ENCODE results near the gene NCDN.

Gene NCDN

DNA sequence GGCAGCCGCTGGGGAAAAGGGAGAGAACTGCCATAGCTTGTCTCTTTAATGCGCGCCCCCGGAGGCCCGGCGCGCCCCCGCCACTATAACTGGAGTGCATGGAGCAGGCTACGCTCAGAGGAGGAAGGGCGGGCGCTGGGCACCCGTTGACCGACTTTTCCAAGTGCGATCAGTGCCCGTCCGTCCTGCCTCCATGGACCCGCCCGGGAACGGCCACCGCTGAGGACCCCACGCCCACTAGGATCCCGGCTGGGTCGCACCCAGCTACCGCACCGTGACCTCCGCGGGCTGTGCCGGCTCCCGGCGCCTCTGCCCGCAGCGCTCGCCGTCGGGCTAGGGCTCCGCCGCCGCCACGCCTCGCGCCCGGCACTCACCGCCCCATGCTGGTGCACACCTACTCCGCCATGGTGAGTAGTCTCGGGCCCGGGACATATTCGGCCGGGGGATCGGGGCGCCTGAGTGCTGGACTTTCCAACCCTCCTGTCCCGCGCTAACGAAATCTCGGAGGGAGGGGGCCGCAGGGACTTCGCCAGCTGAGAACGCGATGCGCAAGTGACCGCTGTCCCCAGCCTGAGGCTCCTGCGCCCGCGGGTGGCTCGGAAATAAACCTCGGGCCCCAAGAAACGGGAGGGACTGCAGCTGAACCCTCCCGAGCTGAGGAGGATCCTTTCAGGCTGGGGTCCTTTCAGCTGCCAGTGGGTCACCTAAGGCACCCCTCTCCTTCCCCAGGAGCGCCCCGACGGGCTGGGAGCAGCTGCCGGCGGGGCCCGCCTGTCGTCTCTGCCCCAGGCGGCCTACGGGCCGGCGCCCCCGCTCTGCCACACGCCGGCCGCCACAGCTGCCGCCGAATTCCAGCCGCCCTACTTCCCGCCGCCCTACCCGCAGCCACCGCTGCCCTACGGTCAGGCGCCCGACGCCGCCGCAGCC, 15.9 kb downstream of the NCDN start, which contains the start of gene TFAP2E:
Gene TFAP2E, plus strand, starts transcription at position 117 of the 927 bp plus-strand sequence. Its CDS starts 264 bp downstream, at position 381.
- Histone ChIP-seq H4K20me1 (ENCODE audit: insufficient read depth, low read length) (no peaks in the 10 kb centered on the region), H3K4me1 (ENCODE audit: insufficient read depth, low read length) (peaks cover 32% of the 10 kb centered on the region), H3K4me2 (ENCODE audit: insufficient read depth, low read length) (no peak within 1 kb of the TSS), H2AFZ (ENCODE audit: low read depth, low read length) (no peak within 1 kb of the TSS), H3K9ac (ENCODE audit: low read depth, low read length) (no peak within 1 kb of the TSS), H3K27me3 (ENCODE audit: insufficient read depth, low read length, poor library complexity) (no peaks in the 10 kb centered on the region), H3K36me3 (ENCODE audit: insufficient read depth, low read length) (0 out of 2 replicates have a peak, but pooled peaks cover 3% of the 10 kb centered on the region), H3K9me3 (ENCODE audit: insufficient read depth, low read length, severe bottlenecking) (no peaks in the 10 kb centered on the region), H3K4me3 (ENCODE audit: low read depth in 1 of 2, low read length in 2 of 2) (no peak within 1 kb of the TSS), H3K27ac (ENCODE audit: low read length) (no peak within 1 kb of the TSS), H3K79me2 (ENCODE audit: insufficient read depth, low read length) (no peaks in the 10 kb centered on the region; the same call in 1 of the 2 replicates)
- DNase-seq (no peak), ATAC-seq (ENCODE audit: insufficient read depth, low read depth) (no peak)
- TF ChIP-seq EZH2 (IDR thresholded peaks at IDR 0.05; ENCODE audit: borderline replicate concordance, low read depth, low read length, severe bottlenecking) = no peak
- TF ChIP-seq, protein P1, sequence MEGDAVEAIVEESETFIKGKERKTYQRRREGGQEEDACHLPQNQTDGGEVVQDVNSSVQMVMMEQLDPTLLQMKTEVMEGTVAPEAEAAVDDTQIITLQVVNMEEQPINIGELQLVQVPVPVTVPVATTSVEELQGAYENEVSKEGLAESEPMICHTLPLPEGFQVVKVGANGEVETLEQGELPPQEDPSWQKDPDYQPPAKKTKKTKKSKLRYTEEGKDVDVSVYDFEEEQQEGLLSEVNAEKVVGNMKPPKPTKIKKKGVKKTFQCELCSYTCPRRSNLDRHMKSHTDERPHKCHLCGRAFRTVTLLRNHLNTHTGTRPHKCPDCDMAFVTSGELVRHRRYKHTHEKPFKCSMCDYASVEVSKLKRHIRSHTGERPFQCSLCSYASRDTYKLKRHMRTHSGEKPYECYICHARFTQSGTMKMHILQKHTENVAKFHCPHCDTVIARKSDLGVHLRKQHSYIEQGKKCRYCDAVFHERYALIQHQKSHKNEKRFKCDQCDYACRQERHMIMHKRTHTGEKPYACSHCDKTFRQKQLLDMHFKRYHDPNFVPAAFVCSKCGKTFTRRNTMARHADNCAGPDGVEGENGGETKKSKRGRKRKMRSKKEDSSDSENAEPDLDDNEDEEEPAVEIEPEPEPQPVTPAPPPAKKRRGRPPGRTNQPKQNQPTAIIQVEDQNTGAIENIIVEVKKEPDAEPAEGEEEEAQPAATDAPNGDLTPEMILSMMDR (IDR thresholded peaks at IDR 0.05; ENCODE audit: borderline replicate concordance, extremely low read depth, low read length, poor library complexity, severe bottlenecking) = no peak

DNA sequence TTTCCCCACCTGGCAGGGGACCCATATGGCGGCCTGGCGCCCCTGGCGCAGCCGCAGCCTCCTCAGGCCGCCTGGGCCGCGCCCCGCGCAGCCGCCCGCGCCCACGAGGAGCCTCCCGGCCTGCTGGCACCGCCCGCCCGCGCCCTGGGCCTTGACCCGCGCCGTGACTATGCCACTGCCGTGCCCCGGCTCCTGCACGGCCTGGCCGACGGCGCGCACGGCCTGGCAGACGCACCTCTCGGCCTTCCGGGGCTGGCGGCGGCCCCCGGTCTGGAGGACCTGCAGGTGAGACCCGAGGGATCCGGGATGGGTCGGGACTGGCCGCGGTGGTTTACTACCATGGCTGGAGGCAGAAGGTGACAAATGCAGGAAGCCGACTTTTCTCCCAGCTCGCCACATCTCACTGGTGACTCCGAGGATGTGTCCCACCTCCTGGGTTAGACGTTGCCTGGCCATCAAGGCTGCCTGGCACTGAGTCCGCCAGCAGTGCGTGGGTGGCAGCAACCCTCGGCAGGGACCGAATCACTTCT, 16.6 kb downstream of the NCDN start:
- Histone ChIP-seq H3K9me3 (ENCODE audit: insufficient read depth, low read length, severe bottlenecking) (no peaks in the 10 kb centered on the region), H2AFZ (ENCODE audit: low read depth, low read length) (no peak overlapping the region), H3K4me2 (ENCODE audit: insufficient read depth, low read length) (no peak overlapping the region), H3K4me1 (ENCODE audit: insufficient read depth, low read length) (peaks cover 34% of the 10 kb centered on the region), H4K20me1 (ENCODE audit: insufficient read depth, low read length) (no peaks in the 10 kb centered on the region), H3K4me3 (ENCODE audit: low read depth in 1 of 2, low read length in 2 of 2) (no peak overlapping the region), H3K36me3 (ENCODE audit: insufficient read depth, low read length) (0 out of 2 replicates have a peak, but pooled peaks cover 3% of the 10 kb centered on the region), H3K9ac (ENCODE audit: low read depth, low read length) (no peak overlapping the region), H3K27me3 (ENCODE audit: insufficient read depth, low read length, poor library complexity) (no peaks in the 10 kb centered on the region), H3K27ac (ENCODE audit: low read length) (no peak overlapping the region), H3K79me2 (ENCODE audit: insufficient read depth, low read length) (no peaks in the 10 kb centered on the region; the same call in 1 of the 2 replicates)
- ATAC-seq (ENCODE audit: insufficient read depth, low read depth) (no peak), DNase-seq (no peak)
- TF ChIP-seq, protein P1 (IDR thresholded peaks at IDR 0.05; ENCODE audit: borderline replicate concordance, extremely low read depth, low read length, poor library complexity, severe bottlenecking) = no peak
- no peak for TF ChIP-seq EZH2 (IDR thresholded peaks at IDR 0.05; ENCODE audit: borderline replicate concordance, low read depth, low read length, severe bottlenecking)

DNA sequence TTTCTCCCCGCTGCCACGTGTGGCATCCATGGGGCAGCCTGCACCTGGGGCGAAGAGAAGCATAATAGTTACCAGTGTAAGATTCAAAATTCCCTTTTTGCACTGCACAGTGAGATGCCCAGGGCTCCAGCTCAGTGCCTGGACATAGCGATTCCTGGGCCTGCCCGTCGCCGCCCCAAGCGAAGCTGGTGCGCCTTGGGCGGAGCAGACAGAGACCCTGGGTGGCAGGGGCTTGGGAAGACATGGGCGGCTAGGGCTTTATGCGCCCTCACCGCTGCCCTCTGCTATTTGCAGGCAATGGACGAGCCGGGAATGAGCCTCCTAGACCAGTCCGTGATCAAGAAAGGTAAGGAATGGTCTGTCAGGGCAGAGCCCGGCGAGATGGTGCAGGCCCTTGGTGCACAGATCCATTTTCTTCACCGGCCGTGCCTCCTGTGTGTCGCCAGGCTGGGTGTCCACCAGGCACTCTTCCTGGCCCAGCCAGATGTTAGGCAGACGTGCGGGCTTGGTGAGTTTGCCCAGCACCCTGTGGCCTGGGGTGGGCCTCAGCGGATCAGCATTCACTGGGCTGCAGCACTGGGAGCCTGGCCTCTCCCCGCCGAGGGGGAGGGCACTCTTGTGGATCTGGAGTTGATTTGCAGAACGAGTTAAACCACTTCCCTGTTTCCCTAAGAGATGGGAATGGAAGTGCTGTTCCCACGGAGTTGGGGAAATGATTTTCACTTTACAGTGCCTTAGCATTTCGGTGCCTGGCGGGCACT, 17.2 kb downstream of the NCDN start:
- DNase-seq = no peak
- Histone ChIP-seq H3K36me3 (ENCODE audit: insufficient read depth, low read length) (0 out of 2 replicates have a peak, but pooled peaks cover 3% of the 10 kb centered on the region), H3K4me2 (ENCODE audit: insufficient read depth, low read length) (no peak overlapping the region), H3K4me1 (ENCODE audit: insufficient read depth, low read length) (peaks cover 34% of the 10 kb centered on the region), H3K9me3 (ENCODE audit: insufficient read depth, low read length, severe bottlenecking) (no peaks in the 10 kb centered on the region), H3K4me3 (ENCODE audit: low read depth in 1 of 2, low read length in 2 of 2) (no peak overlapping the region), H3K9ac (ENCODE audit: low read depth, low read length) (no peak overlapping the region), H2AFZ (ENCODE audit: low read depth, low read length) (no peak overlapping the region), H3K79me2 (ENCODE audit: insufficient read depth, low read length) (no peaks in the 10 kb centered on the region; the same call in 1 of the 2 replicates), H3K27me3 (ENCODE audit: insufficient read depth, low read length, poor library complexity) (no peaks in the 10 kb centered on the region), H4K20me1 (ENCODE audit: insufficient read depth, low read length) (no peaks in the 10 kb centered on the region), H3K27ac (ENCODE audit: low read length) (no peak overlapping the region)
- no peak for ATAC-seq (ENCODE audit: insufficient read depth, low read depth)
- TF ChIP-seq EZH2 (IDR thresholded peaks at IDR 0.05; ENCODE audit: borderline replicate concordance, low read depth, low read length, severe bottlenecking) = no peak
- TF ChIP-seq, protein P1 (IDR thresholded peaks at IDR 0.05; ENCODE audit: borderline replicate concordance, extremely low read depth, low read length, poor library complexity, severe bottlenecking) = no peak
